GM15510 (cell line): ENCODE data around the gene HRK.

Experiments used
- POLR2A ChIP-seq: IDR thresholded peaks from 3 replicates; pipeline ENCODE4 v1.6.1; 2011; ENCODE audit warnings: borderline replicate concordance; ENCODE audit not compliant: insufficient read length; ENCODE audit errors: extremely low read depth

Gene HRK

DNA sequence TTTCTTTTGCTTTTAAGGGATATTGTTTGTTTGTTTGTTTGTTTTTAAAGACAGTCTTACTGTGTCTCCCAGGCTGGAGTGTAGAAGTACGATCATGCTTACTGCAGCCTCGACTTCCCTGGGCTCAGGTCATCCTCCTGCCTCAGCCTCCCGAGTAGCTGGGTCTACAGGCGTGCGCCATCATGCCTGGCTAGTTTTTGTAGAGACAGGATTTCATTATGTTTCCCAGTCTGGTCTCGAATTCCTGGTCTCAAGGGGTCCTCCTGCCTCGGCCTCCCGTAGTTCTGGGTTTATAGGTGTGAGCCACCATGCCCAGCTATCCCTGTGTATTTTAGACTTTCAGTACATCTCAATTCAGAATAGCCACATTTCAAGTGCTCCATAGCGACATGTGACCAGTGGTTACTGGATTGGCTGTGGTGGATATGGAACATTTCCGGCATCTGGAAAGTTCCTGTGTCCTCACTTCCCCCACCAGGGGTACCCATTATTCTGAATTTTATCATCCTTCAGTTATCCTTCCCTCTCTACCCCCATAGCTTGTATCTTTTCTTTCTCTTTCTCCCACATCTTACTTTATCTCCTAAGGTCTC is 61.1 kb downstream of the HRK start:
- TF ChIP-seq POLR2A = no peak

DNA sequence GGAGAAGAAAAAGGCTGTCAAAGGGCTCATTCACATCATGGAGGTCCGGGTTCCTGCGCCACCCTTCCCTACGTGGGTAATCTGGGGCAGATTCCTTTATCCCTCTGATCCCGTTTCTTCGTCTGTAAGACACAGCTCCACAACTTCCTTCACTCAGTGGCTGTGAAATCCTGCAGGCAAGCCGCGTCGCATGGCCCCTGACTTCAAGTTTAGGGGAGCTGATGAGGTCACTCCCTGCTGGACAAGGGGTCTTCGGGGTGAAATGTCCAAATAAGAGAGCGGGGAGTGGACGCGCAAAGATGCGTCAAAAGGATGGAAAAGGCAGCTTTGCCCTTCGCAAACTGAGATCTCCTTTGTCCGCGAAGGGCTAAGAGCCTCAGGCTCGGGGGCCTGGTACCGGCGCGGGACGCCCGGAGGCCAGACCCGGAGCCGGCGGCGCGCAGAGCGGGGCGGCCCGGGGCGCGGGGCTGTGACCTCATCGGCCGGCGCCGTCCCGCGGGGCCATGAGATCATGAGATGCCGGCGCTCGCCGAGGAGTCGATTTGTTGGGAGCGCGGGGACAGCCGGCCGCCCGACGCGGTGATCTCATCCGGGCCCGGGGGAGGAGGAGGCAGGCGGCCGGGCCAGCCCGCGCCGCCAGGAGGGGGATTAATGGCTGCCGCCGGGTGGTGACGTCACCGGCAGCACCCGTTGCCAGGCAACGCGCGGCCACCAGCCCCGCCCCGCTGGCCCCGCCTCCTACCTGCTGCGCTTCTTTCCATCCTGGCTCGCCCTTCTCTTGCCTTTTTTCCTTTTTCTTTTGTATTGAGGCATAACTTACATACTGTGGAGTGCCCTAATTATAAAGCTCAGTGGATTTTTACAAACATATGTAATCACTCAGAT is 62.1 kb downstream of the HRK start:
- TF ChIP-seq POLR2A = peak; percentile 72

DNA sequence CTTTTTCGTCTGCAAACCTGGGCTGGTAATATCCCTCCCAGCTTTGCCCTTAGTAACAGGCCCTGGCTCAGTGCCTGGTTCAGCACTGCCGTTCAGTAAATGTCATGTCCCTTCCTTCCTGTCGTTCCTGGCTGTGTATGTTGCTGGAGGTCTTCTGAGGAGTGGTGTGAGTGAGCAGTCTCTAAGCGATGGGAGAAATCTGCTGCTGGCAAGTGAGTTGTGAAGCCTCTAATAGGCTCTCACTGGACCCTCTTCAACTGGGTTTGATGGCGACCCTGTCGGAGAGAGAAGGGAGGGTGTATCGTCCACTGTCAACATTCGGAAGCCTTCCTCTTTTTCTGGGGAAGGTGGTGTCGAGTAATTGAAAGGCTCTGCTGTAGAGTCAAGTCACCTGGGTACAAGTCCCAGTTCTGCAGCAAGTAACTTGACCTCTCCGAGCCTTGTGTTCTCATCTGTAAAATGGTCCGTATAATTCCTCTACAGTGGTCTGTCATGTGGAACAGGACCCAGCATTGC is 62.8 kb downstream of the HRK start:
- TF ChIP-seq POLR2A = no peak

DNA sequence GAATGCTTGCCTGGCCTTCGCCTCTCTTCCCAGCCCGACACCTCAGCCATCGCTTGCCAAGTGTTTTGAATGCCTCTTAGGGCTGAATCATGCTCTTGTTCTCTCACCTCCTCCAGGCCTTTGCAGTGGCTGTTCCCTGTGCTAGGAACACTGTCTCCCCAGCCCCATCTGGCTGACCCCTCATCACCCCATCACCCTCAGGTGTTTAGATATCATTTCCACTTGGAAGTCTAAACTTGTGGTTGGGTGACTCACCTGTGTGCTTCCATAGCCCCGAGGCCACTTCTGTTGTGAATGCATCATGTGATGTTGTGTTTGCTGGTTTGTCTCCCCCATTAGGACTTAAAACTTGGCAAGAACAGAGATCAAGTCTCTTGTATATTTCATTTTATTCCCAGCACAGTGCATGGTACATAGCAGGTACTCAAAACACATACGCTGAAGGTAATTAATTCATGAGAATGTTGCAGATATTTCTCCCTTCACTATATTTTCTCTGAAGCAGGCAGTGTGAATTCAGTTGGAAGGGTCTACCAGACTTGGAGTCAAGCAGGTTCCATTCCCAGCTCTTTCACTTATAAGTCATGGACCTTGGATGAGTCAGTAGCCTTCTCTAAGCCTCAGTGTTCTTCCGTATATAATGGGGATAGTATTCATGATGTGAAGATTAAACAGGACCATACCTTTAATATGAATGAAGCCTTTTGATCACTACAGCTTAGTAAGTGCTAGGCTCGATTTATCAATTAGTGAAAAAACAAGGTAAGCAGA is 67.8 kb downstream of the HRK start:
- no peak for TF ChIP-seq POLR2A

DNA sequence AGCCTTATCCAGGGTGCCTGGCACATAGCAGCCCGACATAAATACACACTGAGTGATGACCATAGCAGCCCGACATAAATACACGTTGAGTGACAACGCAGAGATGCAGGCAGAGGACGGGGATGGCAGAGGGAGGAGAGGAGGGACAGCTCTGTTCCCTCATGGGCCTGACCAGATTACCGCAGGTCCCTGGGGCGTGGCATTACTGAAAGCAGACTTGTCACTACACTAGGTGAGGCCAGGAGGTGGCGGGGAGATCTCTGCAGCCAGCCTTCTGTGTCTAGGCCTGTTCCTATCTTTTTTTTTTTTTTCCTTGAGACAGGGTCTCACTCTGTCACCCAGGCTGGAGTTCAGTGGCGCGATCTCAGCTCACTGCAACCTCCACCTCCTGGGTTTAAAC is 69.0 kb downstream of the HRK start:
- no peak for TF ChIP-seq POLR2A

DNA sequence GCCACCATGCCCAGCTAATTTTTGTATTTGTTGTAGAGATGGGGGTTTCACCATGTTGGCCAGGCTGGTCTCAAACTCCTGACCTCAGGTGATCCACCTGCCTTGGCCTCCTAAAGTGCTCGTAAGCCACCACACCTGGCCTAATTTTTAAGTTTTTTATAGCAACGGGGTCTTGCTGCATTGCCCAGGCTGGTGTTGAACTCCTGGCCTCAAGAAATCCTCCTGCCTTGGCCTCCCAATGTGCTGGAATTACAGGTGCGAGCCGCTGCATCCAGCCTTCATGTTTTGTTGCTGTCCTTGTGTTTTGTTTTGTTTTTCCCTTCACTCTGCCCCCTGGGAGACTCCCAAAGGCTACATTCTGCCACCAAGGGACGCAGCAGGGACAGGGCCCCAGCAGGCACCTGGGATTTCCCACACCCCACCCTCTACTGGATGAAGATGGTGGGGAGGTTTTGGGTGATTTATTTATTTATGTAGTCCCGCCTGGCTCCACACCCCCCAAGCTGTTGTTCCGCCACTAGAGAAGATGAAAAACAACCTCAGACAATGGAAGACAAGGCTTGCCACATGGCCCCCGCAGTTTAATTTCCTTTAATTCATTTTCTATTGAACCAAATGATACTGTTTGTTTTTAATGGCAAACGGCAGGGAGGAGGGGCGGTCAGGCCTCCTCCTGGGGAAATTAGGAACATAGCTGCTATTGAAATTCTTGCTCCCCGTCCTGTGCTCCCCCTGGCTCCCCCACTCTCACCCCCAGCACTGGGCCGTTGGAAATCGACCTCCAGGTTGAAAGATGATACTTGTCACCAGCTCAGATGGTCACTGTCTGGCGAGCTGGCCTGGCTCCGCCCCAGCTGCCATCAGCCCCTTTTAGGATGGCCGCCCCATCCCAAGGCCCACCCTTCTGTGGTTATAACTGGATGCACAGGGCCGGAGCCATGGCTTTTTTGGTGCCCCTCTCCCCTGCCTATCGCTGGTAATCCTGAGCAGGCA is 72.8 kb downstream of the HRK start:
- no peak for TF ChIP-seq POLR2A

DNA sequence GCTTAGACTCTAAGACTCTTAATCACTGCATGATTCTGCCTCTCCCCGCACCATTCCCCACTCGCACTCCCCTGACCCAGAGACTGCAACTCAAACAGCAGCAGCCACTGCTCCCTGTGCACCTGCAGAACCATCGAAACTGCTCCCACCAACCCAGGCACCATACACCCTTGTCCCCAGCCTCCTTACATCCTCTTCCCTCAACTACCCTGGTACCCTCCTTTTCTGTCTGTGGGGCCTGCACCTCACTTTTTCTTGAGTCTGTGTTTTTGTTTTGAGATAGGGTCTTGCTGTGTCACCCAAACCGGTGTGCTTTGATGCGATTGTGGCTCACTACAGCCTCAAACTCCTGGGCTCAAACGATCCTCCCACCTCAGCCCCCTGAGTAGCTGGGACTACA is 73.7 kb downstream of the HRK start:
- TF ChIP-seq POLR2A = no peak

DNA sequence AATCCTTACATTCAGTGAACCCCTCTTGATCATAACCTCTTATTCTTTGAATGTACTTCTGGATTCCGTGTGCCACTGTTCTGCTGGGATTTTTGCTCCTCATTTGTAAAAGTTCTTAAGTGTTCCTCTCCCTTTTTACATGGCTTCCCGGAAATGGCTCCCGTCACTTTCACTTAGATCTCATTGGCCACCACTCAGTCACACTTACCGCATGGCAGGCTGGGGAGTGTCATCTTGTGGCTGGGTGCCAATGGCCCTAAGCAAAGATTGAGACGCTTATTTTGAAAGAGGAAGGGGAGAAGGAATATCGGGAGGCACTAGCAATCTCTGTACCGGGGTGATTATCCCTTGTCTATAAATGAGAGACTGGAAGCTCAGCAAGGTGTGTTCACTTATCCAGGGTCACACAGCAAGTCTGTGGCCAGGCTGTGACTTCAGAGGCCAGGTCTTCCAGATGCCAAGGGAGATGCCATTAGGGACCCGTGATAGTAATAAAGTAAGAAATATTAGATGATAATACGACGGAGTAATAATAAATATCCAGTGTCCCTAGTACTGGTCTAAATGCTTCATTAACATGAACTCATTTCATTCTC is 74.3 kb downstream of the HRK start:
- no peak for TF ChIP-seq POLR2A
